HepG2 (cell line): Measurements from ENCODE around the gene SLC7A10. TPM values are rescaled to one million over a fixed set of nuclear protein-coding genes. Genes with fewer than 3 reads are reported as not detected.

ENCODE experiments used
- BCLAF1 ChIP-seq: fragments of 450-650 bp; IDR thresholded peaks from 2 replicates; pipeline ENCODE4 v1.6.1; 2017; ENCODE audit warnings: mild to moderate bottlenecking
- CBX1 ChIP-seq: IDR thresholded peaks from one replicate; pipeline ENCODE4 v1.6.1; 2016; ENCODE audit warnings: antibody characterized with exemption, low read depth
- ETV5 ChIP-seq: IDR thresholded peaks from 2 replicates; pipeline ENCODE4 v1.6.1; 2018; ENCODE audit warnings: missing biosample characterization, missing genetic modification reagents, inconsistent platforms, borderline replicate concordance
- HMG20B ChIP-seq: conservative IDR thresholded peaks from 2 replicates; pipeline ENCODE4 v1.6.1; 2016; ENCODE audit warnings: missing genetic modification reagents, missing compliant biosample characterization
- KLF12 ChIP-seq: sonication (generic); formaldehyde crosslinking; IDR thresholded peaks from 2 replicates; pipeline ENCODE4 v1.4.0; 2020; ENCODE audit warnings: missing genetic modification reagents, borderline replicate concordance
- MTA1 ChIP-seq: sonication (generic); formaldehyde crosslinking; IDR thresholded peaks from 2 replicates; pipeline ENCODE4 v1.4.0; 2020; ENCODE audit warnings: missing genetic modification reagents, mild to moderate bottlenecking, borderline replicate concordance
- NCOR1 ChIP-seq: fragments of 200-600 bp; sonication (generic); IDR thresholded peaks from 2 replicates; pipeline ENCODE4 v1.7.0; 2017; ENCODE audit warnings: antibody characterized with exemption, low read length, borderline replicate concordance
- SP2 ChIP-seq: sonication (generic); formaldehyde crosslinking; IDR thresholded peaks from 2 replicates; pipeline ENCODE4 v1.5.1; 2020; ENCODE audit warnings: mild to moderate bottlenecking, missing genetic modification reagents
- TAF15 ChIP-seq: fragments of 200-400 bp; formaldehyde crosslinking; IDR thresholded peaks from one replicate; pipeline ENCODE4 v1.6.1; 2018; ENCODE audit warnings: mild to moderate bottlenecking, low read depth, low read length; ENCODE audit not compliant: poor library complexity, severe bottlenecking
- TBX2 ChIP-seq: sonication (generic); formaldehyde crosslinking; IDR thresholded peaks from 2 replicates; pipeline ENCODE4 v1.5.0; 2020; ENCODE audit warnings: missing genetic modification reagents, mild to moderate bottlenecking, borderline replicate concordance
- YEATS4 ChIP-seq: sonication (generic); formaldehyde crosslinking; IDR thresholded peaks from 2 replicates; pipeline ENCODE4 v1.4.0; 2020; ENCODE audit warnings: missing genetic modification reagents, borderline replicate concordance
- ZBTB2 ChIP-seq: sonication (generic); formaldehyde crosslinking; IDR thresholded peaks from 2 replicates; pipeline ENCODE4 v1.8.0; 2022; ENCODE audit warnings: low read depth, missing genetic modification reagents
- ZFP36L2 ChIP-seq: sonication (generic); formaldehyde crosslinking; IDR thresholded peaks from 2 replicates; pipeline ENCODE4 v1.4.0; 2020; ENCODE audit warnings: missing genetic modification reagents
- ZIK1 ChIP-seq: sonication (generic); formaldehyde crosslinking; IDR thresholded peaks from 2 replicates; pipeline ENCODE4 v1.5.0; 2020; ENCODE audit warnings: mild to moderate bottlenecking, low read depth, missing genetic modification reagents, borderline replicate concordance
- ZKSCAN8 ChIP-seq: IDR thresholded peaks from 2 replicates; pipeline ENCODE4 v1.6.1; 2016; ENCODE audit warnings: borderline replicate concordance, missing genetic modification reagents, missing compliant biosample characterization
- ZNF280B ChIP-seq: sonication (generic); formaldehyde crosslinking; IDR thresholded peaks from 2 replicates; pipeline ENCODE4 v1.5.0; 2020; ENCODE audit warnings: missing genetic modification reagents, mild to moderate bottlenecking, borderline replicate concordance
- ZNF382 ChIP-seq: sonication (generic); formaldehyde crosslinking; IDR thresholded peaks from 2 replicates; pipeline ENCODE4 v1.5.0; 2020; ENCODE audit warnings: missing genetic modification reagents, mild to moderate bottlenecking, borderline replicate concordance
- ZNF570 ChIP-seq: sonication (generic); formaldehyde crosslinking; IDR thresholded peaks from 2 replicates; pipeline ENCODE4 v1.4.0; 2020; ENCODE audit warnings: mild to moderate bottlenecking, missing genetic modification reagents, borderline replicate concordance
- ZNF619 ChIP-seq: sonication (generic); formaldehyde crosslinking; IDR thresholded peaks from 2 replicates; pipeline ENCODE4 v1.4.0; 2020; ENCODE audit warnings: mild to moderate bottlenecking, missing genetic modification reagents
- ZNF709 ChIP-seq: sonication (generic); formaldehyde crosslinking; IDR thresholded peaks from 2 replicates; pipeline ENCODE4 v1.5.0; 2020; ENCODE audit warnings: mild to moderate bottlenecking, missing genetic modification reagents
- ZNF841 ChIP-seq: sonication (generic); formaldehyde crosslinking; IDR thresholded peaks from 2 replicates; pipeline ENCODE4 v1.8.1; 2023; ENCODE audit warnings: missing genetic modification reagents, borderline replicate concordance
- polyA plus RNA-seq, 8 experiments: library from polyadenylated mRNA; depleted of rRNA in 3 of 8; stranded (reverse) in 7 of 8; unstranded in 1 of 8; fragments of >200 nt; fragmentation: Illumina TruSeq in 4 of 8; extraction: Trizol in 4 of 8; gene quantifications; 2 replicates each; pipeline versions ENCODE4 v1.2.1 to v1.2.3, GENCODE V29; 2011 to 2016; ENCODE audit warnings: low read depth in 4 of 8, missing spikeins in 1 of 8, mixed read lengths in 1 of 8; ENCODE audit not compliant: insufficient read depth in 1 of 8
- total RNA-seq, 5 experiments: library from RNA; depleted of rRNA; stranded (reverse); fragments of >200 nt; fragmentation: Illumina TruSeq; extraction: Trizol; gene quantifications; 2 replicates each; pipeline ENCODE4 v1.2.3, GENCODE V29; 2016; ENCODE audit warnings: low read depth in 1 of 5
- TF ChIP-seq, protein P1 (sequence below): sonication (generic); formaldehyde crosslinking; IDR thresholded peaks from 2 replicates; pipeline ENCODE4 v1.8.1; 2023; ENCODE audit warnings: missing genetic modification reagents, mild to moderate bottlenecking, borderline replicate concordance
- TF ChIP-seq, protein P2 (sequence below): sonication (generic); formaldehyde crosslinking; IDR thresholded peaks from 2 replicates; pipeline ENCODE4 v1.4.0; 2020; ENCODE audit warnings: missing genetic modification reagents, low read depth, mild to moderate bottlenecking, borderline replicate concordance

The SLC7A10 gene
- total and polyA plus RNA-seq, 2 of the 13 experiments (the other 11 are each of a cell fraction or from before 2014, with no cell fraction given) = 1.1 to 2.2 TPM

GRCh38 chr19:33248954-33249613, 23.4 kb upstream of the SLC7A10 start (continued):
- no peak for TF ChIP-seq ZNF382 (CRISPR knock-in tag)
- TF ChIP-seq CBX1 = peak; percentile 34
- no peak for TF ChIP-seq ZFP36L2 (CRISPR knock-in tag)
- no peak for TF ChIP-seq ZNF841 (CRISPR knock-in tag)
- no peak for TF ChIP-seq TAF15
- no peak for TF ChIP-seq KLF12 (CRISPR knock-in tag)
- peak; percentile 2; the same call in 1 of the 2 replicates for TF ChIP-seq SP2 (CRISPR knock-in tag)
- TF ChIP-seq, protein P1, sequence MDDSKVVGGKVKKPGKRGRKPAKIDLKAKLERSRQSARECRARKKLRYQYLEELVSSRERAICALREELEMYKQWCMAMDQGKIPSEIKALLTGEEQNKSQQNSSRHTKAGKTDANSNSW (CRISPR knock-in tag) = no peak
- no peak for TF ChIP-seq ZNF280B (CRISPR knock-in tag)
- no peak for TF ChIP-seq ZIK1 (CRISPR knock-in tag)
- TF ChIP-seq, protein P2, sequence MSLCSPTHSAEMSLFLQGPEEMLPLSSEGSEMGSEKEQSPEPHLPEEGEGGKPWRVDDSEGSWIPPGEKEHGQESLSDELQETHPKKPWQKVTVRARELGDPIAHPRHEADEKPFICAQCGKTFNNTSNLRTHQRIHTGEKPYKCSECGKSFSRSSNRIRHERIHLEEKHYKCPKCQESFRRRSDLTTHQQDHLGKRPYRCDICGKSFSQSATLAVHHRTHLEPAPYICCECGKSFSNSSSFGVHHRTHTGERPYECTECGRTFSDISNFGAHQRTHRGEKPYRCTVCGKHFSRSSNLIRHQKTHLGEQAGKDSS (CRISPR knock-in tag) = no peak
- TF ChIP-seq YEATS4 (CRISPR knock-in tag) = no peak; the same call in 1 of the 2 replicates
- TF ChIP-seq ZNF619 (CRISPR knock-in tag) = no peak
- TF ChIP-seq HMG20B = no peak
- TF ChIP-seq ZNF570 (CRISPR knock-in tag) = no peak
- 0 out of 2 replicates have a peak, but pooled peaks have one; percentile 24 for TF ChIP-seq TBX2 (CRISPR knock-in tag)
- TF ChIP-seq MTA1 = peak; percentile 59
- 0 out of 2 replicates have a peak, but pooled peaks have one; percentile 14 for TF ChIP-seq NCOR1
- TF ChIP-seq ETV5 (CRISPR knock-in tag) = peak; percentile 62; the same call in 1 of the 2 replicates
- TF ChIP-seq ZKSCAN8 (CRISPR knock-in tag) = no peak
- TF ChIP-seq ZNF709 (CRISPR knock-in tag) = no peak
- no peak for TF ChIP-seq ZBTB2 (CRISPR knock-in tag)
- TF ChIP-seq BCLAF1 = no peak
